Mesenchymal stem cell (in vitro differentiated cells and primary cell): Measurements from ENCODE around the gene RNASE2.
"Not testable (repeated sequence)": the region's sequence is repeated elsewhere in the genome, so short reads cannot be mapped to it uniquely, and the experiment has no call there.

ENCODE experiments used
- DNase-seq: peaks from one replicate; pipeline ENCODE4 v3.0.0-alpha.2; 2013
- H2AFZ ChIP-seq: one replicate; pipeline ENCODE4 v1.6.1; 2013; ENCODE audit warnings: low read depth, mild to moderate bottlenecking, control low read depth, inconsistent platforms, low read length, moderate library complexity
- H2AK5ac ChIP-seq: 2 replicates; pipeline ENCODE4 v1.6.1; 2013; ENCODE audit warnings: low read length, moderate library complexity, mild to moderate bottlenecking, inconsistent platforms; ENCODE audit not compliant: severe bottlenecking
- H2BK120ac ChIP-seq: one replicate; pipeline ENCODE4 v1.6.1; 2013; ENCODE audit warnings: low read depth, mild to moderate bottlenecking, inconsistent platforms, low read length, moderate library complexity
- H2BK12ac ChIP-seq, 2 experiments: one replicate each; pipeline ENCODE4 v1.6.1; 2013; ENCODE audit warnings: inconsistent platforms in 2 of 2, low read length in 2 of 2, mild to moderate bottlenecking in 2 of 2, moderate library complexity in 2 of 2, control low read depth in 1 of 2
- H2BK15ac ChIP-seq: one replicate; pipeline ENCODE4 v1.6.1; 2013; ENCODE audit warnings: mild to moderate bottlenecking, low read depth, inconsistent platforms; ENCODE audit not compliant: poor library complexity, severe bottlenecking
- H2BK5ac ChIP-seq: 2 replicates; pipeline ENCODE4 v1.6.1; 2013; ENCODE audit warnings: low read depth, mild to moderate bottlenecking, low read length, control low read depth, inconsistent platforms; ENCODE audit not compliant: poor library complexity, severe bottlenecking
- H3K14ac ChIP-seq, 2 experiments: one replicate each; pipeline ENCODE4 v1.6.1; 2013; ENCODE audit warnings: inconsistent platforms in 2 of 2, low read length in 2 of 2, control low read depth in 1 of 2, mild to moderate bottlenecking in 1 of 2, moderate library complexity in 1 of 2
- H3K18ac ChIP-seq, 2 experiments: one replicate each; pipeline ENCODE4 v1.6.1; 2013; ENCODE audit warnings: inconsistent platforms in 2 of 2, low read length in 2 of 2, control low read depth in 1 of 2, low read depth in 1 of 2, mild to moderate bottlenecking in 1 of 2
- H3K23ac ChIP-seq, 2 experiments: one replicate each; pipeline ENCODE4 v1.6.1; 2013; ENCODE audit warnings: inconsistent platforms in 2 of 2, low read length in 2 of 2, mild to moderate bottlenecking in 2 of 2, moderate library complexity in 2 of 2, control low read depth in 1 of 2
- H3K27ac ChIP-seq: 2 replicates; pipeline ENCODE4 v1.5.1; 2013; ENCODE audit warnings: mild to moderate bottlenecking, moderate library complexity, low read length, control low read depth, inconsistent platforms; ENCODE audit not compliant: poor library complexity, severe bottlenecking
- H3K27me3 ChIP-seq, 2 experiments: 2 replicates each; pipeline versions ENCODE4 v1.6.1 to v1.7.0; 2013; ENCODE audit warnings: low read length in 2 of 2, mild to moderate bottlenecking in 2 of 2, moderate library complexity in 2 of 2, control low read depth in 1 of 2, inconsistent platforms in 1 of 2; ENCODE audit not compliant: control insufficient read depth in 1 of 2, insufficient read depth in 1 of 2
- H3K36me3 ChIP-seq, 2 experiments: 2 replicates each; pipeline versions ENCODE4 v1.6.1 to v1.7.0; 2013; ENCODE audit warnings: low read length in 2 of 2, control low read depth in 1 of 2, inconsistent platforms in 1 of 2, low read depth in 1 of 2, mild to moderate bottlenecking in 1 of 2; ENCODE audit not compliant: insufficient read depth in 2 of 2, control insufficient read depth in 1 of 2
- H3K4ac ChIP-seq, 2 experiments: one replicate each; pipeline ENCODE4 v1.6.1; 2013; ENCODE audit warnings: inconsistent platforms in 2 of 2, low read length in 2 of 2, mild to moderate bottlenecking in 2 of 2, moderate library complexity in 2 of 2, control low read depth in 1 of 2, low read depth in 1 of 2
- H3K4me1 ChIP-seq: 2 replicates; pipeline ENCODE4 v1.6.1; 2013; ENCODE audit warnings: low read depth, low read length, control low read depth; ENCODE audit not compliant: control insufficient read depth, insufficient read depth
- H3K4me2 ChIP-seq: 2 replicates; pipeline ENCODE4 v1.6.1; 2013; ENCODE audit warnings: low read length, mild to moderate bottlenecking, inconsistent platforms; ENCODE audit not compliant: poor library complexity, severe bottlenecking
- H3K4me3 ChIP-seq, 2 experiments: 2 replicates each; pipeline versions ENCODE4 v1.5.1 to v1.7.0; 2013; ENCODE audit warnings: low read length in 2 of 2, mild to moderate bottlenecking in 2 of 2, control low read depth in 1 of 2, low read depth in 1 of 2; ENCODE audit not compliant: insufficient read depth in 1 of 2
- H3K79me1 ChIP-seq: replicated peaks from 2 replicates; pipeline ENCODE4 v1.6.1; 2013; ENCODE audit warnings: mild to moderate bottlenecking, control low read depth, low read length, inconsistent platforms; ENCODE audit not compliant: poor library complexity, severe bottlenecking
- H3K9ac ChIP-seq: 2 replicates; pipeline ENCODE4 v1.7.0; 2013; ENCODE audit warnings: mild to moderate bottlenecking, low read length, moderate library complexity
- H3K9me3 ChIP-seq: 2 replicates; pipeline ENCODE4 v1.7.0; 2013; ENCODE audit warnings: mild to moderate bottlenecking, low read length; ENCODE audit not compliant: control insufficient read depth
- H4K8ac ChIP-seq: one replicate; pipeline ENCODE4 v1.6.1; 2013; ENCODE audit warnings: inconsistent platforms, mild to moderate bottlenecking, low read length, moderate library complexity
- H4K91ac ChIP-seq: one replicate; pipeline ENCODE4 v1.6.1; 2013; ENCODE audit warnings: mild to moderate bottlenecking, low read length, inconsistent platforms
- WGBS: methylation state at CpG from one replicate; pipeline ENCODE4 v1.1.7; 2013; ENCODE audit warnings: mixed read lengths; 5-methylcytosine and 5-hydroxymethylcytosine counted together

The RNASE2 gene

DNA sequence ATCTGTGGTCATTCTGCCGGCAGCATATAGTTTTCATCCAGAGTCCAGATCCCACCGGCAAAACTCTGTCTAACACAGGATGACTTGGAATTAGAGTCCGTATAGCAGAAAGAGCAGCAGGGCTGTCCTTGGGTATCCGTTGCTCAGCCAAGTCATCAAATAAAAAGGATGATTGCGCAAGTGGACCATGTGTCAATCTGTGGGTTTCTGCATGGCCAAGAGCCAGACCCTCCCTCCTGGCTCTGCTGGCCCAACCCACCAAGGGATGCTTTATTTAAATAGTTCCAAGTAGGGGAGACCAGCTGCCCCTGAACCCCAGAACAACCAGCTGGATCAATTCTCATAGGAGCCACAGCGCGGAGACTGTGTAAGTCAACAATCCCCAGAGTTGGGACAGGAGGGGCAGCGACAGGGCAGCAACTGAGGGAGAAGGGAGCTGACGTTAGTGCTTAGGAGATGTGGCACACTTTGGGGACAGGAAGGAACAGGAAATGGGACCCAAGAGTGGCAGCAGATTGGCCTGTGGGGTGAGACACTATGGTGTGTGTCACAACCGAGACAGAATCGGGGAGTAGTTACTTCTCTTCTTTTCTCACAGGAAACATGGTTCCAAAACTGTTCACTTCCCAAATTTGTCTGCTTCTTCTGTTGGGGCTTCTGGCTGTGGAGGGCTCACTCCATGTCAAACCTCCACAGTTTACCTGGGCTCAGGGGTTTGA lies 36.1 kb upstream of the RNASE2 start:
- H3K4me2 ChIP-seq, H3K9ac ChIP-seq, H3K18ac ChIP-seq, H4K8ac ChIP-seq, H4K91ac ChIP-seq, H3K36me3 ChIP-seq, H2BK5ac ChIP-seq, H2BK12ac ChIP-seq, H3K4me1 ChIP-seq, H3K27ac ChIP-seq, H2AFZ ChIP-seq, H3K9me3 ChIP-seq, H3K23ac ChIP-seq, H3K4me3 ChIP-seq, H2BK120ac ChIP-seq, DNase-seq, H3K4ac ChIP-seq, H2AK5ac ChIP-seq, H2BK15ac ChIP-seq, H3K79me1 ChIP-seq: not testable (repeated sequence)
- Histone ChIP-seq H3K14ac (peak overlapping the region in 1 of 2 experiments; percentile 48), H3K27me3 (peaks cover 0 to 11% of the 10 kb centered on the region in 2 experiments)
- 85% methylated on average over 10 of the region's 11 CpGs for WGBS

DNA sequence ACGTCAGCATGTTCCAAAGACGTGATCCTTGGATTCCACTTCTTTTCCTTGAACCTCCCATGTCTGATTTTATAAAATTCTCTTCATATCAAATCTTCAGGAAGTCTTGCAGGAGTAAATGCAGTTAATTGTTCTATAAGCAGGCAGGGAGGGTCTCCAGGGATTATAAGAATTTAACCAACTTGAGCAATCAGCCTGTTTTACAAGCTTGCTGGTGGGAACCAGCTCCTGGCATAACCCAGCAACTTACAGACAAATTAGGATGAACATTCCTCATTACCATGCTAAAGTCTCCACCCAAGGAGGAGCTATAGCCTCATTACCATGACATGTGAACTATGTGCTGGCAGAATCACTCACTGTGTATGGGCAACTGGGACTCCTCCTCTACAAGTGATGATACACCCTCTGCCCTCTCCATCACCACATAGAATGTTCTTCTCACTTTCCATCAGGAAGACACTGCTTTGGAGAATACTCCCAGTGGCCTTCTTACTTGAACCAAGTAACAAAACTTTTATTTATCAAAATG lies 31.5 kb upstream of the RNASE2 start:
- H3K27me3 ChIP-seq, H3K18ac ChIP-seq, H3K9ac ChIP-seq, H2BK12ac ChIP-seq, H2AFZ ChIP-seq, H3K27ac ChIP-seq, H2BK120ac ChIP-seq, H4K8ac ChIP-seq, H2BK5ac ChIP-seq, H3K9me3 ChIP-seq, DNase-seq, H3K4me1 ChIP-seq, H3K23ac ChIP-seq, H3K14ac ChIP-seq, H4K91ac ChIP-seq, H3K4me3 ChIP-seq, H2BK15ac ChIP-seq, H3K36me3 ChIP-seq, H3K4me2 ChIP-seq, H2AK5ac ChIP-seq, H3K4ac ChIP-seq, H3K79me1 ChIP-seq: not testable (repeated sequence)
- no CpG with 5 or more reads among the region's 2 CpGs for WGBS

DNA sequence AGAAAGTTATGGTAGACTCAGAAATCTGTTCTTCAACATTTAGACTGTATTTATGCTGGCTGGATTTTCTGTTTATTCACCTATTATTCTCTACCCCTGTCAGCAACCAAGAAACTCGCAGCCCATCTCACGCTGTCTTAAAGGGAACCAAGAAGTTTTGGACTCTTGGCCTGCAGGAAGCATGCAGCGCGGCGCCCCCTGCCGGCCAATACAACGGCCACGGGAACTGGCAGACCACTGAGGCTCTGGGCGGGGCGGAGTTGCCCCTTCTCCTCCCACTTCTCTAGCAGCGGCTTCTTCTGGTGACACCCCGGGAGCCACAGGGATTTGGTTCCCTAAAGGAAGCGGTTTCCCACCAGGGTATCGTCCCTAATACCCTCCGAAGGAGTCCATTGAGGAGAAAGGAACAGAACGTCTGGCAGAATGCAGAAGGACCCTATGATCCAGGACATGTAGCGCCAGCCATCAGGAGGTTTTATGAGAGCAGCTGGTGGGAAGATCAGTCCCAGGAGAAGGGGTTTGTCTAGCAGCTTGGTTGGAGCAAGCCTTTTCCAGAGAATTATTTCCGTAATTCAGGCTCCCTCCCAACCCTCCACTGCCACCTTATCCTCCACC lies 21.0 kb upstream of the RNASE2 start:
- Histone ChIP-seq H2BK15ac (no peak overlapping the region), H3K9me3 (no peaks in the 10 kb centered on the region), H3K27ac (no peak overlapping the region), H3K4me1 (no peaks in the 10 kb centered on the region), H2BK12ac (no peak overlapping the region), H3K27me3 (peaks cover 6 to 18% of the 10 kb centered on the region in 2 experiments), H2BK120ac (no peak overlapping the region), H3K14ac (no peak overlapping the region), H4K91ac (no peak overlapping the region), H3K4me3 (no peak overlapping the region), H2AK5ac (no peak overlapping the region), H3K18ac (no peak overlapping the region), H2AFZ (no peak overlapping the region), H3K79me1 (no peaks in the 10 kb centered on the region), H4K8ac (no peak overlapping the region), H2BK5ac (no peak overlapping the region), H3K9ac (no peak overlapping the region), H3K36me3 (no peaks in the 10 kb centered on the region), H3K23ac (no peak overlapping the region), H3K4me2 (no peak overlapping the region), H3K4ac (no peak overlapping the region)
- 20% methylated on average over 16 of the region's 18 CpGs for WGBS
- peak; percentile 3 for DNase-seq

DNA sequence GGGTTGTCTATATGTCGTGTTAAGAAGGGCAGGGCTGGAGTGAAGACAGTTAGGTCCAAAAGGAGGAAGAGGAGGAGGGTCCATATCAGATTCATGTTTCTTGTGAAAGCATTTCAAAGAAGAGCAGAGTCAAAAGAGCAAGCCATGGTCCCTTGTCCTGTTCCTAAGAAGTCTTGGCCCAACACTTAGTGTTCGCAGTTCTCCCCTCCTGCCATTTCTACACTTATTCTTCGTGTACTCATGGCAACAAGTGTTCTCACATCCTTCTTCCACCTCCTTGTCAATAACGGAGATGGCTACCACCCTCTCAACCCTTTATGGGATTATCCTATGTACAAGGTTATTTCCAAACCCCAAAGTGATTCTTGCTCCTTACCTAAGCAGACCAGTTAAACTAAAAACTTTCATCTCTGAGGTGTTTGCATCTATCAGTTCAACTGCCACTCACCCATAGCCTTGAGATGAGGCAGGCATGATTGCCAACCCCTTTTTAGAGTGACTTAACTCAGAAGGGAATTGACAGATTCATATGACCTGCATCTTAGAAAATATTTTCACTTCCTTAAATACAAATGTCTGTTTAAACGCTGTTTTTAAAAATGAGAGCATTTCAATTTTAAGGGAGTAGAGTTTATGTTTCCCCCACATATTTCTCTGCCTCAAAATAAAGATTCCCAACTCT lies 19.8 kb upstream of the RNASE2 start:
- Histone ChIP-seq H3K9me3 (no peaks in the 10 kb centered on the region), H3K79me1 (no peaks in the 10 kb centered on the region), H3K36me3 (no peaks in the 10 kb centered on the region), H3K4me1 (no peaks in the 10 kb centered on the region), H3K27ac (no peak overlapping the region), H3K4me2 (no peak overlapping the region), H3K9ac (no peak overlapping the region), H3K23ac (no peak overlapping the region), H2AK5ac (no peak overlapping the region), H3K4me3 (no peak overlapping the region), H2AFZ (no peak overlapping the region), H2BK5ac (no peak overlapping the region), H3K18ac (no peak overlapping the region), H3K27me3 (peaks cover 4 to 18% of the 10 kb centered on the region in 2 experiments), H2BK15ac (no peak overlapping the region), H4K91ac (no peak overlapping the region), H2BK12ac (no peak overlapping the region), H2BK120ac (no peak overlapping the region), H3K4ac (no peak overlapping the region), H4K8ac (no peak overlapping the region), H3K14ac (no peak overlapping the region)
- 84% methylated on average over 4 of the region's 5 CpGs for WGBS
- no peak for DNase-seq
